NCI-H510A (cell line): ENCODE data around the gene CIBAR2.
A peak's percentile ranks its signal among the peaks of the same experiment; 100 is the strongest.

ENCODE experiments used
- DNase-seq: peaks from one replicate; lab custom pipeline; 2025; lab: John Stamatoyannopoulos, UW

Gene CIBAR2

DNA sequence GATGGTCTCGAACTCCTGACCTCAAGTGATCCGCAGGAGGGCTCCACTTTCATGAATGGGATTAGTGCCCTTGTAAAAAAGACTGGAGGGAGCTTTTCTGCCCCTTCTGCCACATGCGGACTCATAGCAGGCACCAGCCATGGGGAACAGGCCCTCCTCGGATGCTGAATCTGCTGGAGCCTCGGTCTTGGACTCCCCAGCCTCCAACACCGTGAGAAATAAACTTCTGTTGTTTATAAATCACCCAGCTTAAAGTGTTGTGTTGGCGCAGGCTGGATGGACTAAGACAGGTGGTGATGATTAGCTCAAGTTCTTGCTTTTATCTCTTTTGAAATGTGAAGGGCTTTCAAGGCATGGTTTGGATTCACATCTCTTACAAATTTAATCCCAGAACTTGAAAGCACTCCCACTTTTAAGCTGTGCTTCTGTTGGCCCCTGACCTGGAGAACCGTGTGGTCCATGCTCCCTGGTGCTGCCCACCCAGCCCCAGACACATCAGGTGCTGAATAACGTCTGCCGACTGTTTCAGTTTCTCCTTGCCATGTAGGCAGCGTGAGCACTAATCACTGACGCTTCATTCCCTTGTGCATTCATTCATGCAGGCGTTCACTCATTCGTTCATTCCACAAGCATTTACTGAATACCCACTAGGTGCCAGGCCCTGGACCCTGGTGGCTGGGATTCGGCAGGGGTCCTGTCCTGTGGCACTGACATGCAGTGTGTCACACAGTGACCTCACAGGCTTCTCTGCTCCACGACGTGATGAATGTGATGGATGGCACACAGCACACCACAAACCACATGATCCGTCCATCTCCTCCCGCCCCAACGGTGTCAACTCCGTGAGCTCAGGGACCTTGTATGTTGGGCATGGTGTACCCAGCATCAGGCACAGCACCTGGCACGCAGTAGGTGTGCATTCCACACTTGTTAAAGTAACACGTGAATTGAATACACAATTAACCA, 8.9 kb downstream of the CIBAR2 start:
- no peak for DNase-seq

DNA sequence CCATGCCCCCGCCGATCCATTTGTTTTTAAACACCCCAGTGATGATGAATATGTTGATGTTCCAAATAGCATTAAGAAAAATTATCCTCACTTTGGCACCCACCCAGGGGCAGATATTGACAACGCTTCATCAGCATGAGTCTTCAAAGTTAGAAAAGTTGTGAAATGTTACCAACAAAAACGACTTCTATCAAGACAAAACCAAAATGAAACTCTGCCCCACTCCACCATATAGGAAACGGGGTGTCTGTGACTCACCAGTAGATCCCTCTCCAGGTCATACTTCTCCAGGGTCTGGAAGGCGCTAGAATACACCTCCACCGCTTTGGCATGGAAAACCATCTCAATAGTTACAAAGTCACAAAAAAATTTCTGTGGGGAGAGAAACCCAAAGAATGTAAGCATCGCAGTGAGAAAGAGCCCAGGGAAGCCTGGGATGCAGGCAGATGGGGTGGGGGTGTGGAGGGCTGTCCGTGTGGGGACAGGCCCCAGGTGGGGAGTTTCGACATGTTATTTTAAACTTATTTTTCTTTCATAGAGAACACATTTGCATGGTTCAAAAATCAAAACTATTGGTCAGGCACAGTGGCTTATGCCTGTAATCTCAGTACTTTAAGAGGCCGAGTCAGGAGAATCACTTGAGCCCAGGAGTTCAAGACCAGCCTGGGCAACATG, 10.2 kb downstream of the CIBAR2 start:
- DNase-seq: no peak

DNA sequence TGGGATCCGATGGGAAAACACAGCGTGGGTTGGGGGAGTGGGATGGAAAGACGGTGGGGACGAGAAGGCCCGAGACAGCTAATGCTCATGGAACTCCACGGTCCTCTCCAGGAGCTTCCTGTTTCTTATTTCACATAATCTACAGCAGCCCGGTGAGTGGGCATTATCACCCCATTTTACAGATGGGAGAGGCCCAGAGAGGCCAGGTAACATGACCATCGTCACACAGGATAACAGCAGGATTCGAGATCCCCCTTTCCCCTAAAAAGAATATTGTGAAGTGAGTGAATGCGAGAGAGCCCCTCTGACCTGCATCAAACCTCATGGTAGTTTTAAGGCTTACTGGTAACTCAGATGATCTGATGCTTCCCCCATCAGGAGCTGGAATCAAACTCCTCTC, 12.0 kb downstream of the CIBAR2 start:
- no peak for DNase-seq

DNA sequence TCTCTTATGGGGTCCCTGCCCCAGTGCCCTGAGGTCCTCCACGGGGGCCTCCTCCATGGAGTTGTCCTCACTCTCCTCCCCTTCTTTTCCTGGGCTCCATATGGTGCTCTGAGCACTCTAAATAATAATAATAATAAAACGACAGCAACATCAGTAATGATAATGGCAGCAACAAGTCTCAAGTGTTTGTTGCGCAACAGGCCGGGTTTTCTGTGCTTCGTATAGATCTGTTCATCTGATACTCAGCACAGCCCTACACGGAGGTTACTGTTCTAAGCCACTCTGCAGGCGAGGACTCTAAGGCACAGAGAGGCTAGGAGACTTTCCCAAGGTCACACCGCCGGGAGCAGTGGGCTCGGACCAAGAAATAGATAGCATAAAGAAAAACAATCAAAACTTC, 13.7 kb downstream of the CIBAR2 start:
- no peak for DNase-seq

DNA sequence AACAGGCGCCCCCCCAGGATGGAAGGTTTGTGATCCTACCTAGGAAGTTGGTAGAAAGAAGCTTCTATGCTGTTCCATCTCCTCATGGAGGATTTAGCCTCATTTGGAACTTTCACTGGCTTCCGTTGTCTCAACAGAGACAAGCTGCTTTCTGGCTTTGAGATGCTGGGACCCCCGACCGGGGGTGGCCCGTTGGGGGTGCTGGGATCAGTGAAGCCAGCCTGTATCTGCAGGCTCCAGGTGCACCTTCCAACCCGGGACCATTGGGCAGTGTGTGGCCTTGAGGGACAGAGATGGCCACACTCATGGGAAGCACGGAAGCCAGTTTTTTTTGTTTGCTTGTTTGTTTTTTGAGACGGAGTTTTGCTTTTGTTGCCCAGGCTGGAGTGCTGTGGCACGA, 15.4 kb downstream of the CIBAR2 start:
- DNase-seq: no peak

DNA sequence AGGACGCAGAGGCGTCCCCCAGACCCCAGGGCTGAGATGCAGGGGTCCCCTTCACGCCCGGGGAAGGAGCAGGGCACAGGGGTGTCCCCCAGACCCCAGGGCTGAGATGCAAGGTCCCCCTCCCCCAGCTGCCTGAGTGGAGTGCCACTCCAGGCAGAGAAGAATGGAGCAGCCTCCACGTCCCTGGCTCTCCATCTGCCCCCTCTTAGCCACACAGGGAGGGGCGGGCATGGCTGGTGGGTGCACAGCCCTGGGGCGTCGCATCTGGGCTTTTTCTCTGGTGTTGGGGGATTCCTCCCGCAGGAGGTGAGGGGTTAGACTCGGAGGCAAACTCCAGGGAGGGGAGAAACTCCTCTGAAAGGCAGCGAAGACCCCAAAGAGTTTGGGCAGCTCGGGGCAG, 17.5 kb downstream of the CIBAR2 start:
- no peak for DNase-seq

DNA sequence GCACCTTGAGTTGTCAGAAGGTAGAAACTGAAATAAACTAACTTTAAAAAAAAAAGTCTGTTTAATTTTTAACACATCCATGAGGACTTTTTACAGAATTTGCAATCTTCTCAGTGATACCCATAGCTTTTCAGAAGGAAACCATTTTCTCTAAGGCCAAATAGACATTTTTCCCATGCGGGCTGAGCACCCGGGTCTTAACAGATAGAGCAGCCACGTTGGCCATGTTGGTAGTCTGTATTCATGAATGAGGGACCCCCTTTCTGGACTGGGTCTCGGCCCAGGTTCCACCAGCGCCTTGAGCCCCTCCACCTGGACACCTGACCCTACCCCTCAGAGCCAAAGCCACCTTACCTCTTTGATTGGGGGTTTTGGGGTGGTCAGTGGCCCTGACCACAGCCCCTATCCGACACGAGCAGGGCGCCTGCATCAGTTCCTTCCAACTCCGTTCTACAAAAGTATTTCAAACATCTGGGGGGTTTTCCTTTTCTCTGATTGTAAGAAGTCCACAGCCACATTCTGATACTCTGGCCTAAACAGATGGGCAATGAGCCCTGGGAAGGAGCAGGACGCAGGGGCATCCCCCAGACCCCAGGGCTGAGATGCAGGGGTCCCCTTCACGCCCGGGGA, 18.0 kb downstream of the CIBAR2 start:
- no peak for DNase-seq

DNA sequence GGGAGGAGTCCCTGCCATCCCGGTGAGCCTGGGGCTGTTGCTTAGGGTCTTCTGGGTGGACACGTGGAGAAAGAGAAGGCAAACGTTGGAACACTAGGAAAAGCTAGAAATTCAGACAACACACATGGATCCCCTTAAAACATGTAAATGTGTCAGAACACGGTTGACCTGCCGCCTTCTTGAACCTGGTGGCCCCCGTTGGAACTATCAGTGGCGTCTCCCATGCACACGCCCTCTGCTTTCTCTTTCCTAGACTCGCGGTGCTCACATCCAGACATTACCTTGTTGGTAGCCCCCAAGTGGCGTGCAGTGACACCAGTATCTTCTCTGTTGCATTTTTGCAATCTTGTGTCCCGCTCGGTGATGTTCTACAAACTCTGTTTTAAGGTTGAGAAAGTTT, 18.6 kb downstream of the CIBAR2 start:
- DNase-seq: no peak

DNA sequence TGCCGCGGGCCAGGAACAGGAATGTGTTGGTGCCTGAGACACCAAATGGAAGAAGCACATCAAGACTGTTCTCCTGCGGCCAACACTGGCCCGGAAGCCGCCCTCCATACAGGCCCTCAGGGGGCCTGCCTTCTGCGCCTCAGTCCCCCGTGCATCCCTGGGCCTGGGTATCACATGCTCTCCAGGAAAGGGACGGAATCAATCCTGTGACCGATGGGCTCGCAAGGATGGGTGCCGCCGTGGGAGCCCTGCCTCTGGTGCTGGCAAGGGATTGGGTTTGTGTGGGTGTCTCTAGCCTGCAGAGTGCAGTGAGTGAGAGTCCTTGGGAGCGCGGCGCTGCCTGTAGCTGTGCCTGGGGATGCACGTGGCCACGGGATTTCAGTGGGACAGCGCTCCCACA, 19.4 kb downstream of the CIBAR2 start:
- no peak for DNase-seq

DNA sequence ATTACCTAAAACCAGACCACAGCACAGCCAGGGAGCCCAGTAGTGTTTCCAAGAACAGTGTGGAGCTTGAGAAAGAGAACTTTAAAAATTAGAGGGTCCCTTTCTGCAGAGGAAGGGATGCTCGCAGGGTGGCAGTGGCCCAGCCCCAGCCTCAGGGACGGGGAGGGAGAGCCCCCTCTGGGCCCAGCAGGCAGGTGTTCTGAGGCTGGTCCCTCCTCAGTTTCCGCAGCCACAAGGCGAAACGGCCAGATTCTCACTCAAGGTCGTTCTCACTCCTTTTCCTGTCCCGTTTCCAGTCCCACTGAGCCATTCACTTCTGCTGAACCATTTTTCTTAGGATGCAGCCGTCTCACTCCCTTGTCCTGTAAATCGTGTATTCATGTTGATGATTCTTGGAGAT, 20.0 kb downstream of the CIBAR2 start:
- DNase-seq: no peak

DNA sequence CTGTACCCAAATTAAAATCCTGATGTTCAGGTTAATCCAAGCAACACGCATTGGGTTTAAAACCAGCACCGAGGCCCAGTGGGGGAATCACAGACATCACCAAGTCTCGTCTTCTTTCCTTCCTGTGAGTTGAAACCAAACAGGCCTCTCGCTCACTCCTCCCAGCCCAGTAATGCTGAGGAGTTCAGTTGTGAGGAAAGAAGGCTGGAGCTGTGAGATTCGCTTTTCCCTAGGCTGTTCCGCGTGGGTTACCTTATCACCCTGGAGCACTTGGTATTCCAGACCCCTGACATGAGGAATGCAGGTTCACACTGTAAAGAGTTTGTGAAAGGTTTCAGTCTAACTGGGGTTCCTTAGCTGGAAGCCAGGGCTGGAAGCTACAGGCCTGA, 20.8 kb downstream of the CIBAR2 start:
- DNase-seq: no peak

DNA sequence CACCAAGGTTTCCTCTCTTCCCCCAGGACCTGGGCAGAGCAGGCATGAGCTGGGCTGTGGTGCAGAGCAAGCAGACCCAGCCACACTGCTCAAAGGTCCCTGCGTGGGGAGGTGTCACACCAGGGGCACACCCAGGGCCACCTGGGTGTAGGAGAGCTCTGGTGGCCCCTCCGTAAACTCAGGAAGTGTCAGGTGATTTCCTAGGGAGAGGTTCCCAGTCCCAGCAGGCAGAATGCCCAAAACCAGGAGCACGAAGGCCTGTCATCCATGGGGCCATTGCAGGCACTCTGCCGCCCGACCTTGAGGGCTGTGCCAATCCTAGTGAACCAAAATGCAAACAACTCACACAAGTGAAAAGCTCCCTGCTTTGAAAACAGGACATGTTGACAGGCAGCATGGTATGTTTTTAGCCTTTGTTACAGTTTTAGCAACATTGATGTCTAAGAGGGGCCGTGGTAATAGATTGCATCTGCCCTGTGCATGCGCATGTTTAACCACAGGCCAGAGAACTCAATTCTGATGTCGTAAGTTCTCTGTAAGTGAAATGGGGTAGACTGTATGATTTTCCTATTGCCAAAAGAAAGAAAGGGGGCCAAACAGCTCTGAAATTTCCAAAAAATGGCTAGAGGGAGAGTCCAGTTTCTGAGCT, 21.3 kb downstream of the CIBAR2 start:
- no peak for DNase-seq

DNA sequence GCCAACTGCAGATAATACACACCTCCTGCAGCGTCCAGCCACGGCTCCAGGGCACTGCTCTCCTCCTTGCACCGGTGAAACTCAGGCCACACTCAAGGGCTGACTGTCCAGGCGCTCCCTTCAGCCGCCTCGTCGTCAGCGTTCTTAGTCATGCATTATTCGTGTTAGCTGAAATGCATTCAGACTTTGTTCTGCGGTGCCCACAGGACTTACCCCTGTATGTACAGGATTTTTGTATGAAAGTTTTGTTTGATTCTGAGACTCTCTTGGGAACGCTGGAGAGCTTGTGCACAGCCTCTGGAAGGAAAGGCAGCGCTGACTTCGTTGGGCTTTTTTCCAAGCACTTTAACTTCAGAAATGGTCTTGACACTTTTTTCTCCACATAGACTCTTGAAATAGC, 22.1 kb downstream of the CIBAR2 start:
- DNase-seq: no peak

DNA sequence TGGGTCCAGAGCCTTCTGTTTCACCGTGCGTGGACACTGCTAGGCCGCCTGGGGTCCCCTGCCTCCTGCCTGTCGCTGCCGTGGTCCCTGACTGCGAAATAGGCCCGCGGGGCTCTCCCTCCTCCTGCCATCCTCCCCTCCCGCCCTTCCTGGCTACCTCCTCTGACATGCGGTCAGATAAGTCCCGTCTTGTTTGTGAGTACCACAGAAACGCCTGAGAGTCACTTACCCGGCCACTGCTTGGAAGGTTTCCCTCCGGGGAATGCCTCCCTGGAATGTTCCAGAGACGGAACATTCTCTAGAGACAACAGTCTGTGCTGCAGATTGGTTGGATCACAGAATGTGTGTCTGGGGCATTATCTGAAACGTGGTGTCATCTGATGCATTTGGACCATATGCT, 22.7 kb downstream of the CIBAR2 start:
- no peak for DNase-seq

DNA sequence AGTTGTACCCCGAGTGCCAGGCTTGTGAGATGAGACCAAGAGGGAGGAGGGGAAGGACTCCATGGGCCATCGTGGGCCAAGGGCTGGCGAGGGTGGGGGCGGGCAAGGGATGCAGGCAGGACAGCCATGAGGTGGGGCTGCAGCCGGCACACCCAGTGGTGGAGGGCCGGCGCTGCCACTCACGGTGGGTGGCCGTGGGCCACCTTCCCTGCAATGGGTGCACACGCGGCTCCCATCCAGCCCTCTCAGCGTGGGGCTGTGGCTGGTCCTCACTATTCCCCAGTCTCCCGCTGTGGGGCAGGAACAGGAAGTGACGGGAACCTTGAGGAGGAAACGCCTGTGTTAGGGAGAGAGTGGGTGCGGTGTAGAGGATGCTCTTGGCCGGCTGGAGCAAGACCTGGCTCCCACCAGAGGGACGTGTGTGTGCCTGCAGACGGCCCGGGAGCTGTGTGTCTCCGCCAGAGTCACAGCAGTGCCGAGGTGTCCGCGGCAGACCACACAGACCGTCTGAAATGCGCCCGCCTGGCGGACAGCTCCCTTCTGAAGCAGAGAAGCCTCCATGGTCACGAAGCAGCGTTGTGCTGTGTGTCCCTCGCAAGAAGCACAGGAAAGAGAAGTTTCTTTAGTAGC, 23.6 kb downstream of the CIBAR2 start:
- no peak for DNase-seq

DNA sequence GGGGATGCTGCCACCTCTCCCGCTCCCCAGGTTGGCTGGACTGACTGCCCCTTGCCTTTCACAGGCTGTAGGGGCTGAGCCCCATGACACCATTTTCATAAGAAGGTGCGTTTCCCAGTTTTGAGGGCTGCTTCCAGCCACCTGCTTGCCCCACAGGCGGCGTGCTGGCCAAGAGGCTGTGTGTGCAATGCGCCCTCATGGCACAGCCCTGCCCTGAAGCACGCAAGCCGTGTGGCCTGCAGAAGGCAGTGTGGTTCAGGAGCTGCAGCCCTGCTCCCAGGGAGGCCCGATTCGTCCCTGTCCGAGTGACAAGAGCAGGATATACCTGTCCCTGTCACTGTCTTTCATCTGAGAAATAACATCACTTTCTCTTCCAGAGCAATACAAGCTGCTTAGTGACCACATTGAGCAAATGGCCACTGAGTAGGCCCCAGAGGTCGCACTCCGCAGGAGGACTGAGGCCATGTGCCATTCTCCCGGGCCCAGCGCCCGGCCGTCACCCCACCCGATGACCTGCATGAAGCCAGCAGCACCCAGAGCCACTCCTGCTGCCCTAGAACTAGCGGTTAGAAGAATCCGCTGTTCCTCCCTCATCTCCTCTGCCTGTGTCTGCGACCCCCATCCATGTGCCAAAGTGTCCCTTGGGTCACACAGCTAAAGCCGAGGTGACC, 24.2 kb downstream of the CIBAR2 start:
- DNase-seq: no peak

DNA sequence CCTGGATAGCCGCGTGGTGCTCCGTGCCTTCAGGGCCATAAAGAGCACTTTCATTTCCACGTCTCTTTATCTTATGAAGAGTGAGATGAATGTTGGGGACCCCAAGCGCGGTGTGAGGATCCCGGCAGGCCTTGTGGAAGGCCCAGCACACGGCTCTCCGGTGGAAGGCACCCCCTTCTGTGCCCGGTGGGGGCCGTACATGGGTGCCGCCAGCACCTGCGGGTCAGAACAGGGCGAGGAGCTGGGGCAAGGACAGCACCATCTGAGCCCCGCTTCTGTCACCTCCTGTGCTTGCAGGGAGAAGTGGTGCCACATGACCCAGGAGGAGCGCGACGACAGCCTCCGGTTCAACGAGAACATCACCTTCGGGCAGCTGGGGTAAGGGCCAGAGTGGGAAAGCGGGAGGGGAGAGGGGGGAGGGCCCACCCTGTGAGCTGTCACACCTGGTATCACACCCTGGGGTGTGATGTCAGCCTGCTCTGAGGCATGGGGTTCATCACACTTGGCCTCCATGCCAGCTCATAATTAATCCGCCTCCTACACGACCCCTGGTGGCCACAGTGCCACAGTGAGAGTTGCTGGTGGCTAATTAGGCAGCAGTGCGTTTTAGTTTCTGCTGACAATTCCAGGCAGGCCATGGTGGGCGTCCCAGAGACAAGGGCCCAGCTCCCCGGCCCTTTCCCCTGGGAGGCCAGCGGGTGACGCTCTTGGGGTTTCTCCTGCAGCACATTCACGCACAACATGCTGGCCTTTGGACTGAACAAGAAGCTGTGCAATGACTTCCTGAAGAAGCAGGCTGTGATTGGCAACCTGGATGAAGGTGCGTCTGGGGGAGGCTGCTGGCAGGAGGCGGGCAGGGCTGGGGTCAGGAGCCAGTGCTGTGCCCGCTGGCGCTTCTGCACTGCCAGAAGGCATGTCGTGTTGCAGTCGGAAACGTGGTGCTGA, 25.7 kb downstream of the CIBAR2 start:
- DNase-seq: peak; percentile 41

DNA sequence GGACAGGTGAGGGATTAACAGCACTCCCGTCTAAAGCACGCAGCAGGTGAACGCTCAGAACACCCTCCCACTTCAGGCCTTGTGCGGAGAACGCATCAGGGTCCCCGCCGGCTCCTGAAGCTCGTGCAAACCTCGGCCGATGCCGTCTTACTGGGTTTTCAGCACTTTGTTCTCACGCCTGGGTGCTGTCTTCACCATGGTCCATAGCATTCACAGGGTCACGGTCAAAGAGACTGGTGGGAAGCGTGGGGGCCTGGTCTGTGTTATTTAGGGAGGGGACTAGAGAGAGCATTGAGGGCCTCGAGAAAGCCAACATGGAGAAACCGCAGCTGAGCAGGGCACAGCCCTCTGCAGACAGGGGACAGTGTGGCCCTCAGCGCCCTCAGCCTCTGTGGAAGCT, 26.6 kb downstream of the CIBAR2 start:
- no peak for DNase-seq

DNA sequence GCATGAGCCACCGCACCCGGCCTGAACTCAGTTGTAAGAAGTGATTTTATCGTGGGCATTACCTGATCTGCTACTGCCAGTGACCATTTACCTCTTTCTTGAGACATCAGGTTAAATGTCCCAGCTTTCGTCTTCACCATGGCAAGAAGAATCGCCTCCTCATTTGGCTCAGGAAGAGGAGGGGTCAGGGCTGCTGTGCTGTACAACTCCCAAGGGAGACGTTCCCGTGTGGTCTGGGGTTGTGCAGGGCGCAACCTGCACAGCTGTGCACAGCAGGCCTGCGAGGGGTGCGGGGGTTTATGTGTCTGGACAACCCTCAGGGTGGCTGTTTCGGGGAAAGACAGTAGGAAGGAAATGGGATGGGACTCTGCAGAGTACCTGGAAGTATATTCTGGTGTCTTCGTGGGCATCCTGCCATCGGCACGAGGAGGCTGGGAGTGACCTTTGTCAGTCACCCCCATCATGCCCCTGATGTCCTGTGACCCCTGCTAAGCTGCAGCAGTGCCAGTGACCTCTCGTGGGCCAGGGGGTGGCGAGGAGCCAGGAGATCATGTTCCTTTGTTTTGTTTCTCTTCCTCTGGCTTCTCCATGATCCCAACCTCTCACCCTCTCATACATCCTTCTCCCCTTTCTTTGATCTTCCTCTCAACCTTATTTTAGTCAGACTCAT, 27.3 kb downstream of the CIBAR2 start:
- DNase-seq: no peak
